ENCODE results near the gene PPME1. TPM values are rescaled to one million over a fixed set of nuclear protein-coding genes. Genes with fewer than 3 reads are reported as not detected.

Gene PPME1
- polyA plus RNA-seq, 3 donors = 5.2 to 12.2 (median 8.9) TPM

DNA sequence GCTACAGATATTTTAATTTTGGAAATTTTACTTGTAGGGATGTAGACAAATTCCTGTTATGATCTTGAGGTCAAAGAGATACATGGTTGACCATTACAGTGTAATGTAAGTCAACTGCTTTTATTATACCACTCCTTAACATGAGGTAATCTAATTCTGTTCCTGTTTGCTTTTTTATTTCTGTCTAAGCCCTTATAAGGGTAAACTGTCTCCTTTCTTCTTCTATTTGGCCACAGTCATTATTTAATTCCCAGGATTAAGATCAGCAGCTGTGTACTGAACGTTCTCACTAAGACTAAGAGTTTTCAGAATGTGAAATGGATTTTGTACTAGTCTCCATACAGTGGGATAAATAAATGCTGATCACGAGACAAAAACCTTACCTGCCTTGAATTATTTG lies 33.1 kb upstream of the PPME1 start:
- no peak overlapping the region for H2AFZ ChIP-seq (ENCODE audit: insufficient read depth, low read depth, low read length, poor library complexity, severe bottlenecking)
- H3K4me2 ChIP-seq (replicated peaks; ENCODE audit: extremely low read depth, low read length, poor library complexity, severe bottlenecking) = no peak overlapping the region
- no CpG with 5 or more reads among the region's 2 CpGs for WGBS (ENCODE audit: insufficient coverage)
- H3K36me3 ChIP-seq (replicated peaks in 1 of 2; ENCODE audit: control insufficient read depth in 1 of 2, insufficient read depth in 2 of 2, low read length in 2 of 2) = peaks cover 22 to 56% of the 10 kb centered on the region in 2 donors
- no peaks in the 10 kb centered on the region for H3K79me2 ChIP-seq (ENCODE audit: insufficient read depth, low read length)
- H3K4me1 Mint-ChIP-seq = no peaks in the 10 kb centered on the region
- no peak overlapping the region for H3K9ac ChIP-seq (ENCODE audit: insufficient read depth, low read length, poor library complexity, severe bottlenecking)
- no peaks in the 10 kb centered on the region for H3K27me3 ChIP-seq (ENCODE audit: control insufficient read depth in 2 of 2, insufficient read depth in 2 of 2, low read length in 2 of 2)
- H3K4me3 Mint-ChIP-seq = no peak overlapping the region
- H3K27me3 Mint-ChIP-seq (ENCODE audit: low read depth in 3 of 3) = no peaks in the 10 kb centered on the region
- TF ChIP-seq, protein P1, sequence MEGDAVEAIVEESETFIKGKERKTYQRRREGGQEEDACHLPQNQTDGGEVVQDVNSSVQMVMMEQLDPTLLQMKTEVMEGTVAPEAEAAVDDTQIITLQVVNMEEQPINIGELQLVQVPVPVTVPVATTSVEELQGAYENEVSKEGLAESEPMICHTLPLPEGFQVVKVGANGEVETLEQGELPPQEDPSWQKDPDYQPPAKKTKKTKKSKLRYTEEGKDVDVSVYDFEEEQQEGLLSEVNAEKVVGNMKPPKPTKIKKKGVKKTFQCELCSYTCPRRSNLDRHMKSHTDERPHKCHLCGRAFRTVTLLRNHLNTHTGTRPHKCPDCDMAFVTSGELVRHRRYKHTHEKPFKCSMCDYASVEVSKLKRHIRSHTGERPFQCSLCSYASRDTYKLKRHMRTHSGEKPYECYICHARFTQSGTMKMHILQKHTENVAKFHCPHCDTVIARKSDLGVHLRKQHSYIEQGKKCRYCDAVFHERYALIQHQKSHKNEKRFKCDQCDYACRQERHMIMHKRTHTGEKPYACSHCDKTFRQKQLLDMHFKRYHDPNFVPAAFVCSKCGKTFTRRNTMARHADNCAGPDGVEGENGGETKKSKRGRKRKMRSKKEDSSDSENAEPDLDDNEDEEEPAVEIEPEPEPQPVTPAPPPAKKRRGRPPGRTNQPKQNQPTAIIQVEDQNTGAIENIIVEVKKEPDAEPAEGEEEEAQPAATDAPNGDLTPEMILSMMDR (IDR thresholded peaks at IDR 0.05) = no peak
- H3K9me3 ChIP-seq (replicated peaks in 1 of 2; ENCODE audit: control insufficient read depth in 1 of 2, insufficient read depth in 1 of 2, low read length in 2 of 2) = no peaks in the 10 kb centered on the region
- H3K27ac ChIP-seq (ENCODE audit: low read depth in 1 of 2, low read length in 2 of 2) = no peak overlapping the region
- intact Hi-C loops (cut with micrococcal nuclease) = no loop called here
- H3K4me3 ChIP-seq (replicated peaks in 1 of 3; ENCODE audit: low read depth in 2 of 3, low read length in 3 of 3) = no peak overlapping the region
- H3K9me3 Mint-ChIP-seq = no peaks in the 10 kb centered on the region
- H3K4me1 ChIP-seq (ENCODE audit: control insufficient read depth in 1 of 2, insufficient read depth in 2 of 2, low read length in 2 of 2) = no peaks in the 10 kb centered on the region
- H3K36me3 Mint-ChIP-seq = peaks cover 40 to 47% of the 10 kb centered on the region in 2 donors
- no peaks in the 10 kb centered on the region for H4K20me1 ChIP-seq (ENCODE audit: insufficient read depth, low read length)
- no peak for DNase-seq
- H3K27ac Mint-ChIP-seq = no peak overlapping the region

DNA sequence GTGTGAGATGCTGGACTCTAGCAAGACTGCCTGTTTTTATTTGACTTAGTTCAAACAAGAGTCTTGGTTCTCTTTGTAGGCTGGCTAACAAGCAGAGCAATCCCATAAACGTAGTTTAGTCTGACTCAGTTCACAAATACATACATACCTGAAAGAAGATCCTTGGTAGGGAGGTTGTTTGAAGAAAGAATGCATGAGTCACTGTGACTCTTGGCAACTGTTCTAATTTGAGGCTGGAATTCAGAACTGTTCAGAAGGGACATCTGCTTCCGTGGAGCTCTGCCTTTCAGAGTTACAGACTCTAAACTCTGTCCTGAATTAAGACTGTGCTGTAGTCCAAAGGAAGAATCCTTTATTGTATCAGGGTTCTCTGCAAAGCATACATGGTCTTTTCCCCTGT lies 32.5 kb upstream of the PPME1 start:
- Histone ChIP-seq H3K4me1 (ENCODE audit: control insufficient read depth in 1 of 2, insufficient read depth in 2 of 2, low read length in 2 of 2) (no peaks in the 10 kb centered on the region), H3K4me3 (replicated peaks in 1 of 3; ENCODE audit: low read depth in 2 of 3, low read length in 3 of 3) (no peak overlapping the region), H2AFZ (ENCODE audit: insufficient read depth, low read depth, low read length, poor library complexity, severe bottlenecking) (no peak overlapping the region), H3K27ac (ENCODE audit: low read depth in 1 of 2, low read length in 2 of 2) (no peak overlapping the region), H3K9me3 (replicated peaks in 1 of 2; ENCODE audit: control insufficient read depth in 1 of 2, insufficient read depth in 1 of 2, low read length in 2 of 2) (no peaks in the 10 kb centered on the region), H3K27me3 (ENCODE audit: control insufficient read depth in 2 of 2, insufficient read depth in 2 of 2, low read length in 2 of 2) (no peaks in the 10 kb centered on the region), H3K79me2 (ENCODE audit: insufficient read depth, low read length) (no peaks in the 10 kb centered on the region), H3K4me2 (replicated peaks; ENCODE audit: extremely low read depth, low read length, poor library complexity, severe bottlenecking) (no peak overlapping the region), H4K20me1 (ENCODE audit: insufficient read depth, low read length) (no peaks in the 10 kb centered on the region), H3K36me3 (replicated peaks in 1 of 2; ENCODE audit: control insufficient read depth in 1 of 2, insufficient read depth in 2 of 2, low read length in 2 of 2) (peaks cover 17 to 50% of the 10 kb centered on the region in 2 donors), H3K9ac (ENCODE audit: insufficient read depth, low read length, poor library complexity, severe bottlenecking) (no peak overlapping the region)
- Mint-ChIP-seq H3K27ac (no peak overlapping the region), H3K9me3 (no peaks in the 10 kb centered on the region), H3K27me3 (ENCODE audit: low read depth in 3 of 3) (no peaks in the 10 kb centered on the region), H3K36me3 (peaks cover 35 to 46% of the 10 kb centered on the region in 2 donors), H3K4me3 (no peak overlapping the region), H3K4me1 (no peaks in the 10 kb centered on the region)
- TF ChIP-seq, protein P1 (IDR thresholded peaks at IDR 0.05) = no peak
- intact Hi-C loops (cut with micrococcal nuclease) = no loop called here
- 100% methylated on average over 1 of the region's 2 CpGs for WGBS (ENCODE audit: insufficient coverage)
- no peak for DNase-seq

All from CD14-positive monocyte (primary cell).